Activated T-cell treated with anti-CD3 and anti-CD28 coated beads, Interleukin-2, amount 50 U/mL, for 4 hours (primary cell): ENCODE results near the gene ETS1. TPM values are rescaled to one million over a fixed set of nuclear protein-coding genes. Genes with fewer than 3 reads are reported as not detected.

Source experiments
- ATAC-seq, 2 donors: fragments of 200-7000 bp; cut with Tn5 transposase; one replicate each; pipeline ENCODE4 v1.10.0; 2021
- DNase-seq: peaks from one replicate; pipeline ENCODE4 v3.0.0-alpha.2; 2020
- H3K27me3 Mint-ChIP-seq: one replicate; pipeline ENCODE4 v1.8.0; 2021; ENCODE audit warnings: low read depth, mixed read lengths
- H3K36me3 Mint-ChIP-seq: one replicate; pipeline ENCODE4 v1.8.0; 2022; ENCODE audit warnings: mixed read lengths; ENCODE audit not compliant: insufficient read depth
- H3K4me1 Mint-ChIP-seq: one replicate; pipeline ENCODE4 v1.8.0; 2021; ENCODE audit warnings: low read depth, mixed read lengths
- H3K4me3 Mint-ChIP-seq: one replicate; pipeline ENCODE4 v1.8.0; 2021; ENCODE audit warnings: mild to moderate bottlenecking, moderate library complexity, mixed read lengths
- H3K9me3 Mint-ChIP-seq: one replicate; pipeline ENCODE4 v1.8.0; 2021; ENCODE audit warnings: mixed read lengths
- total RNA-seq, 3 donors: library from RNA; stranded (reverse); gene quantifications; one replicate each; pipeline ENCODE4 v1.2.1, GENCODE V29; 2021

Gene ETS1
- total RNA-seq, 3 donors from 2014 or later: 246 to 299 (median 258) TPM

GRCh38 chr11:128594226-128594625, 6.9 kb upstream of the ETS1 start:
- no peak for DNase-seq
- H3K36me3 Mint-ChIP-seq: no peaks in the 10 kb centered on the region
- peaks cover 17% of the 10 kb centered on the region for H3K4me1 Mint-ChIP-seq
- no peak overlapping the region for H3K4me3 Mint-ChIP-seq
- no peaks in the 10 kb centered on the region for H3K27me3 Mint-ChIP-seq
- no peak for ATAC-seq
- no peaks in the 10 kb centered on the region for H3K9me3 Mint-ChIP-seq

GRCh38 chr11:128593281-128593680, 5.9 kb upstream of the ETS1 start:
- no peak overlapping the region for H3K4me3 Mint-ChIP-seq
- DNase-seq (no peak), ATAC-seq (no peak)
- H3K9me3 Mint-ChIP-seq: no peaks in the 10 kb centered on the region
- H3K4me1 Mint-ChIP-seq: peaks cover 10% of the 10 kb centered on the region
- H3K36me3 Mint-ChIP-seq: no peaks in the 10 kb centered on the region
- no peaks in the 10 kb centered on the region for H3K27me3 Mint-ChIP-seq

GRCh38 chr11:128592454-128592853, 5.1 kb upstream of the ETS1 start:
- Mint-ChIP-seq H3K4me3 (no peak overlapping the region), H3K27me3 (no peaks in the 10 kb centered on the region), H3K9me3 (no peaks in the 10 kb centered on the region), H3K36me3 (no peaks in the 10 kb centered on the region), H3K4me1 (peaks cover 10% of the 10 kb centered on the region)
- no peak for ATAC-seq
- no peak for DNase-seq

- Mint-ChIP-seq H3K9me3 (no peaks in the 10 kb centered on the region), H3K4me1 (peaks cover 7% of the 10 kb centered on the region), H3K27me3 (no peaks in the 10 kb centered on the region), H3K36me3 (no peaks in the 10 kb centered on the region), H3K4me3 (no peak overlapping the region)
- DNase-seq: no peak
- ATAC-seq: no peak
Observed at GRCh38 chr11:128590587-128590986, 3.2 kb upstream of the ETS1 start.

- DNase-seq: no peak
- Mint-ChIP-seq H3K4me1 (peaks cover 5% of the 10 kb centered on the region), H3K36me3 (no peaks in the 10 kb centered on the region), H3K27me3 (no peaks in the 10 kb centered on the region), H3K9me3 (no peaks in the 10 kb centered on the region), H3K4me3 (no peak overlapping the region)
- no peak for ATAC-seq
Observed at GRCh38 chr11:128589998-128590397, 2.6 kb upstream of the ETS1 start.

- H3K4me1 Mint-ChIP-seq: peaks cover 14% of the 10 kb centered on the region
- no peaks in the 10 kb centered on the region for H3K27me3 Mint-ChIP-seq
- DNase-seq (no peak), ATAC-seq (no peak)
- no peak overlapping the region for H3K4me3 Mint-ChIP-seq
- H3K9me3 Mint-ChIP-seq: no peaks in the 10 kb centered on the region
- H3K36me3 Mint-ChIP-seq: no peaks in the 10 kb centered on the region
Observed at GRCh38 chr11:128588093-128588492, 735 bp upstream of the ETS1 start.

- ATAC-seq: no peak
- Mint-ChIP-seq H3K36me3 (no peaks in the 10 kb centered on the region), H3K4me1 (peaks cover 22% of the 10 kb centered on the region), H3K9me3 (no peaks in the 10 kb centered on the region), H3K27me3 (no peaks in the 10 kb centered on the region), H3K4me3 (no peak overlapping the region)
- no peak for DNase-seq
Observed at GRCh38 chr11:128586689-128587088, 669 bp downstream of the ETS1 start.

GRCh38 chr11:128585498-128586238, 1.7 kb downstream of the ETS1 start:
- Mint-ChIP-seq H3K27me3 (no peaks in the 10 kb centered on the region), H3K4me1 (peaks cover 31% of the 10 kb centered on the region), H3K36me3 (no peaks in the 10 kb centered on the region), H3K4me3 (no peak overlapping the region), H3K9me3 (no peaks in the 10 kb centered on the region)
- DNase-seq (no peak), ATAC-seq (no peak)

- Mint-ChIP-seq H3K4me3 (no peak overlapping the region), H3K9me3 (no peaks in the 10 kb centered on the region)
Observed at GRCh38 chr11:128584253-128584652, 3.1 kb downstream of the ETS1 start.

GRCh38 chr11:128582496-128583366, 4.6 kb downstream of the ETS1 start:
- ATAC-seq (no peak), DNase-seq (no peak)
- H3K4me1 Mint-ChIP-seq: peaks cover 49% of the 10 kb centered on the region
- H3K4me3 Mint-ChIP-seq: no peak overlapping the region
- H3K36me3 Mint-ChIP-seq: no peaks in the 10 kb centered on the region
- H3K27me3 Mint-ChIP-seq: no peaks in the 10 kb centered on the region
- no peaks in the 10 kb centered on the region for H3K9me3 Mint-ChIP-seq

More at GRCh38 chr11:128584253-128584652, 3.1 kb downstream of the ETS1 start:
- no peaks in the 10 kb centered on the region for H3K36me3 Mint-ChIP-seq
- peaks cover 45% of the 10 kb centered on the region for H3K4me1 Mint-ChIP-seq
- DNase-seq (no peak), ATAC-seq (no peak)
- no peaks in the 10 kb centered on the region for H3K27me3 Mint-ChIP-seq

GRCh38 chr11:128581561-128582272, 5.6 kb downstream of the ETS1 start:
- H3K36me3 Mint-ChIP-seq: no peaks in the 10 kb centered on the region
- H3K27me3 Mint-ChIP-seq: no peaks in the 10 kb centered on the region
- H3K4me3 Mint-ChIP-seq: no peak overlapping the region
- H3K9me3 Mint-ChIP-seq: no peaks in the 10 kb centered on the region
- ATAC-seq: no peak
- DNase-seq: no peak
- H3K4me1 Mint-ChIP-seq: peaks cover 52% of the 10 kb centered on the region

- H3K27me3 Mint-ChIP-seq: no peaks in the 10 kb centered on the region
- peak overlapping the region; percentile 66 for H3K4me3 Mint-ChIP-seq
- peaks cover 56% of the 10 kb centered on the region for H3K4me1 Mint-ChIP-seq
- DNase-seq (no peak), ATAC-seq (peak; percentile 69 to 71)
- no peaks in the 10 kb centered on the region for H3K9me3 Mint-ChIP-seq
- H3K36me3 Mint-ChIP-seq: no peaks in the 10 kb centered on the region
Observed at GRCh38 chr11:128580612-128581011, 6.7 kb downstream of the ETS1 start.

GRCh38 chr11:128579798-128580504, 7.4 kb downstream of the ETS1 start:
- DNase-seq (no peak), ATAC-seq (peak; percentile 87 to 88)
- Mint-ChIP-seq H3K9me3 (no peaks in the 10 kb centered on the region), H3K36me3 (no peaks in the 10 kb centered on the region), H3K4me1 (peaks cover 62% of the 10 kb centered on the region), H3K4me3 (peak overlapping the region; percentile 66), H3K27me3 (no peaks in the 10 kb centered on the region)

GRCh38 chr11:128576555-128576954, 10.8 kb downstream of the ETS1 start:
- Mint-ChIP-seq H3K4me3 (no peak overlapping the region), H3K4me1 (peaks cover 55% of the 10 kb centered on the region), H3K36me3 (no peaks in the 10 kb centered on the region), H3K9me3 (peaks cover 9% of the 10 kb centered on the region), H3K27me3 (no peaks in the 10 kb centered on the region)
- DNase-seq: no peak
- no peak for ATAC-seq
